ENCODE measurements around the gene TMEM132C. TPM values are rescaled to one million over a fixed set of nuclear protein-coding genes. Genes with fewer than 3 reads are reported as not detected.

TMEM132C gene
- total RNA-seq, 2 experiments from 2014 or later = not detected

DNA sequence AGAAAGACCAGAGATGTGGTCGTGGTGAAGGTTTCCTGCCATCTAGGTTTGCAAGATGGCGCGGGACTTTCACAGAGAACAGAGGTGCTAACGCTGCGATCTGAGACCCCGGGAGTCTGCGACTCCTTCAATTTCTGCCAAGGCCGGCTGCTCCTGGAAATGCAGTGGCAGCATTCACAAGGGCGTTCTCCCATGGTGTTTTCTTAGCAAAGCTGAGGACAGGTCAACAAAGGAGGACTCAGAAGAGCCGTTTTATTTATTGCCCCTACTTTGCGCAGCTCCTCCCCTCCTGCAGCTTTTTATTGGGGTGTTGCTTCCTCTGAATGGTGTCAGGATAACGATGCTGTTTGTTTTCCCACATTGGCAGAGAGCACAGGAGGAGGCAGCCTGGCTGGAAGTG lies 86.3 kb downstream of the TMEM132C start:
- H2AFZ ChIP-seq (ENCODE audit: low read length) = no peak overlapping the region
- H3K27ac ChIP-seq (ENCODE audit: low read depth, low read length, poor library complexity, severe bottlenecking) = no peak overlapping the region
- no peak for DNase-seq (ENCODE audit: low spot score)
- H3K4me2 ChIP-seq (ENCODE audit: low read length) = no peak overlapping the region
- ChIA-PET POLR2A (no interaction called here), CTCF (ENCODE audit: unreplicated experiment) (no interaction called here)
- H3K4me1 ChIP-seq (ENCODE audit: insufficient read depth, low read length, poor library complexity, severe bottlenecking) = no peaks in the 10 kb centered on the region
- no TSS peak for BruUV-seq (replicated peaks)
- no peaks in the 10 kb centered on the region for H3K9me2 ChIP-seq (ENCODE audit: insufficient read depth, low read length)
- TF ChIP-seq EZH2phosphoT487 (IDR thresholded peaks at IDR 0.05; ENCODE audit: borderline replicate concordance, low read depth, low read length) = no peak
- TF ChIP-seq, protein P1, sequence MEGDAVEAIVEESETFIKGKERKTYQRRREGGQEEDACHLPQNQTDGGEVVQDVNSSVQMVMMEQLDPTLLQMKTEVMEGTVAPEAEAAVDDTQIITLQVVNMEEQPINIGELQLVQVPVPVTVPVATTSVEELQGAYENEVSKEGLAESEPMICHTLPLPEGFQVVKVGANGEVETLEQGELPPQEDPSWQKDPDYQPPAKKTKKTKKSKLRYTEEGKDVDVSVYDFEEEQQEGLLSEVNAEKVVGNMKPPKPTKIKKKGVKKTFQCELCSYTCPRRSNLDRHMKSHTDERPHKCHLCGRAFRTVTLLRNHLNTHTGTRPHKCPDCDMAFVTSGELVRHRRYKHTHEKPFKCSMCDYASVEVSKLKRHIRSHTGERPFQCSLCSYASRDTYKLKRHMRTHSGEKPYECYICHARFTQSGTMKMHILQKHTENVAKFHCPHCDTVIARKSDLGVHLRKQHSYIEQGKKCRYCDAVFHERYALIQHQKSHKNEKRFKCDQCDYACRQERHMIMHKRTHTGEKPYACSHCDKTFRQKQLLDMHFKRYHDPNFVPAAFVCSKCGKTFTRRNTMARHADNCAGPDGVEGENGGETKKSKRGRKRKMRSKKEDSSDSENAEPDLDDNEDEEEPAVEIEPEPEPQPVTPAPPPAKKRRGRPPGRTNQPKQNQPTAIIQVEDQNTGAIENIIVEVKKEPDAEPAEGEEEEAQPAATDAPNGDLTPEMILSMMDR (conservative IDR thresholded peaks at IDR 0.05; ENCODE audit: low read length) = no peak
- no peaks in the 10 kb centered on the region for H4K20me1 ChIP-seq (ENCODE audit: insufficient read depth, low read length)
- intact Hi-C loops (cut with micrococcal nuclease; ENCODE audit: unreplicated experiment) = no loop called here
- no peak overlapping the region for H3K4me3 ChIP-seq (ENCODE audit: low read depth, low read length, poor library complexity, severe bottlenecking)
- no peaks in the 10 kb centered on the region for H3K9me3 ChIP-seq (ENCODE audit: low read length)
- H3K79me2 ChIP-seq (ENCODE audit: insufficient read depth, low read depth, low read length) = no peaks in the 10 kb centered on the region
- H3K36me3 ChIP-seq (ENCODE audit: insufficient read depth, low read length) = no peaks in the 10 kb centered on the region

DNA sequence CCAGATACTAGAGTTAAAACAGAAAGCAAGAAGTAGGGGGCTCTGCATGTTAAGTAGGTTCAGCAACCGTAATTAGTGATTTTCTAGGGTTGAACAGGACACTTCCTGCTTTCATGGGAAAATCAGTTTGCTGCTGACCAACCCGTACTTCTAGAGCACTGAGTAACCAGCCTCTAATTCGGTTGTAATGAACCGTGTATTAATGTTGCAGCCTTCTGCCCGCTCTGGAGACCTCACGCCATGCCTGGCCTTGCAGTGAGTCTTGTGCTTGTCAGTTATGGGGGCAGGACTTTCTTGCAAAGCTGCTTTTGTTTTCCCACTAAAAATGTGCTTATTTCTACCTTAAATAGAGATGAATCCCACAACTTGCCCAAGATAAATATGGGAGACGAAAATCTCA lies 89.6 kb downstream of the TMEM132C start:
- ChIA-PET CTCF (ENCODE audit: unreplicated experiment) (no interaction called here), POLR2A (no interaction called here)
- no peak for TF ChIP-seq EZH2phosphoT487 (IDR thresholded peaks at IDR 0.05; ENCODE audit: borderline replicate concordance, low read depth, low read length)
- TF ChIP-seq, protein P1 (conservative IDR thresholded peaks at IDR 0.05; ENCODE audit: low read length) = no peak
- no peak overlapping the region for H3K4me2 ChIP-seq (ENCODE audit: low read length)
- H3K27ac ChIP-seq (ENCODE audit: low read depth, low read length, poor library complexity, severe bottlenecking) = no peak overlapping the region
- no peak overlapping the region for H2AFZ ChIP-seq (ENCODE audit: low read length)
- H3K79me2 ChIP-seq (ENCODE audit: insufficient read depth, low read depth, low read length) = no peaks in the 10 kb centered on the region
- no peaks in the 10 kb centered on the region for H3K9me2 ChIP-seq (ENCODE audit: insufficient read depth, low read length)
- H3K4me1 ChIP-seq (ENCODE audit: insufficient read depth, low read length, poor library complexity, severe bottlenecking) = no peaks in the 10 kb centered on the region
- no peaks in the 10 kb centered on the region for H3K9me3 ChIP-seq (ENCODE audit: low read length)
- no peaks in the 10 kb centered on the region for H4K20me1 ChIP-seq (ENCODE audit: insufficient read depth, low read length)
- BruUV-seq (replicated peaks) = no TSS peak
- no peak overlapping the region for H3K4me3 ChIP-seq (ENCODE audit: low read depth, low read length, poor library complexity, severe bottlenecking)
- no peak for DNase-seq (ENCODE audit: low spot score)
- no peaks in the 10 kb centered on the region for H3K36me3 ChIP-seq (ENCODE audit: insufficient read depth, low read length)
- intact Hi-C loops (cut with micrococcal nuclease; ENCODE audit: unreplicated experiment) = no loop called here

DNA sequence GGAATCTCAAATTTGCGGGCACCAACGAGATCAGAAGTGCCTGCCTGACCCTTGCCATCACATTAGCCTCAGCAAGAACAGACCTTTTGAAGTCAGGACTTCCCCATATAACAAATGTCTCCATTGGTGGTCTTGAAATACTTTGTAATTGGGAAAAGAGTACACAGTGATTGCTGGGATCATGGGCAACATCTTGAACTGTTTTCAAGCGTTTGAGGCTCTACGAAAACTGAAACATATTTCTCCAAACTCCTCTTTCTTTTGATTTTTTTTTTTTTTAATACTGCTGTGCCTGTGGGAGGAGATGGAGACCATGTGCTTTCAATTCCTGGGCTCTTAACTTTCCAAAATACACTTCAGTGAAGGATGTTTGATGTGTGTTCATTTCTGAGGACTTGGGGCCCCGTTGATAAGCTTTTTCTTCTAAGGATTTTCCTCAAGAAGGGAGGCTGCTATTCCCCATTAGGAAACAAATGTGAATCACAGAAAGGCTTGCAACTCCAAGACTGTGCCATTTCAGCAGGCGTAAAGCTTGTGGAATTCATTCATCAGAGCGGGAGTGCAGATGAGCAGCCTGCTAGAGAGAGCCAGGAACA lies 94.5 kb downstream of the TMEM132C start:
- CTCF ChIA-PET (ENCODE audit: unreplicated experiment) = no interaction called here
- Histone ChIP-seq H3K9me3 (ENCODE audit: low read length) (no peaks in the 10 kb centered on the region), H3K4me1 (ENCODE audit: insufficient read depth, low read length, poor library complexity, severe bottlenecking) (no peaks in the 10 kb centered on the region), H3K79me2 (ENCODE audit: insufficient read depth, low read depth, low read length) (no peaks in the 10 kb centered on the region), H4K20me1 (ENCODE audit: insufficient read depth, low read length) (no peaks in the 10 kb centered on the region), H3K4me3 (ENCODE audit: low read depth, low read length, poor library complexity, severe bottlenecking) (no peak overlapping the region), H2AFZ (ENCODE audit: low read length) (no peak overlapping the region), H3K27ac (ENCODE audit: low read depth, low read length, poor library complexity, severe bottlenecking) (no peak overlapping the region), H3K9me2 (ENCODE audit: insufficient read depth, low read length) (no peaks in the 10 kb centered on the region), H3K36me3 (ENCODE audit: insufficient read depth, low read length) (no peaks in the 10 kb centered on the region), H3K4me2 (ENCODE audit: low read length) (no peak overlapping the region)
- POLR2A ChIA-PET = no interaction called here
- BruUV-seq (replicated peaks) = no TSS peak
- DNase-seq (ENCODE audit: low spot score) = no peak
- TF ChIP-seq, protein P1 (conservative IDR thresholded peaks at IDR 0.05; ENCODE audit: low read length) = no peak
- TF ChIP-seq EZH2phosphoT487 (IDR thresholded peaks at IDR 0.05; ENCODE audit: borderline replicate concordance, low read depth, low read length) = no peak
- intact Hi-C loops (cut with micrococcal nuclease; ENCODE audit: unreplicated experiment) = no loop called here

All from OCI-LY7 (cell line).